ENCODE data around the gene NAB2. TPM values are rescaled to one million over a fixed set of nuclear protein-coding genes. Genes with fewer than 3 reads are reported as not detected.

The NAB2 gene
- total and polyA plus RNA-seq, 2 of the 8 experiments (the other 6 are each of a cell fraction or from before 2014, with no cell fraction given): 20.9 to 23.5 TPM

GRCh38 chr12:57044468-57044867 is 44.4 kb upstream of the NAB2 start:
- H4K91ac ChIP-seq (replicated peaks; ENCODE audit: insufficient read length, low read length): no peak overlapping the region
- no peak overlapping the region for H3K4me3 ChIP-seq (ENCODE audit: extremely low read depth in 1 of 4, insufficient read depth in 2 of 4, low read depth in 3 of 4, low read length in 4 of 4)
- H2BK15ac ChIP-seq (ENCODE audit: low read length): no peak overlapping the region
- H3K9ac ChIP-seq (replicated peaks in 1 of 4; ENCODE audit: extremely low read depth in 1 of 4, low read depth in 3 of 4, low read length in 3 of 4): no peak overlapping the region
- no peak overlapping the region for H3K23ac ChIP-seq (ENCODE audit: insufficient read length)
- H3K4me2 ChIP-seq (ENCODE audit: insufficient read depth in 1 of 2, low read depth in 2 of 2, low read length in 2 of 2): no peak overlapping the region
- DNase-seq (ENCODE audit: low read depth in 1 of 2, low spot score in 2 of 2) (no peak), FAIRE-seq (no peak)
- H2AK5ac ChIP-seq (ENCODE audit: low read depth, low read length): no peak overlapping the region
- POLR2A ChIA-PET (ENCODE audit: partially characterized antibody): interaction anchor here (1.0 to 1.3 kb wide), 3 partner anchors 8 to 32 kb away, joined by 3 to 4 read pairs (median 4); no protein-coding TSS in a partner anchor
- H4K8ac ChIP-seq (ENCODE audit: extremely low read depth, insufficient read depth, low read length): no peak overlapping the region
- H3K14ac ChIP-seq (ENCODE audit: insufficient read length): no peak overlapping the region
- H3K79me1 ChIP-seq (ENCODE audit: low read depth, low read length): no peaks in the 10 kb centered on the region
- H3K23me2 ChIP-seq (ENCODE audit: low read depth, low read length): no peaks in the 10 kb centered on the region
- no peak overlapping the region for H2BK12ac ChIP-seq (ENCODE audit: low read depth, low read length)
- H2AFZ ChIP-seq (ENCODE audit: low read length): no peak overlapping the region
- H3K79me2 ChIP-seq (ENCODE audit: control insufficient read depth in 1 of 2, insufficient read depth in 2 of 2, low read length in 2 of 2): no peaks in the 10 kb centered on the region
- no peak for TF ChIP-seq POLR2AphosphoS5 (IDR thresholded peaks at IDR 0.05; ENCODE audit: low read depth, low read length)
- no peak for TF ChIP-seq PHF8 (conservative IDR thresholded peaks at IDR 0.05; ENCODE audit: low read depth, low read length)
- no peak for TF ChIP-seq JUN (IDR thresholded peaks at IDR 0.05; ENCODE audit: low read depth, low read length)
- TF ChIP-seq ATF3 (IDR thresholded peaks at IDR 0.05; ENCODE audit: insufficient read depth, low read depth, low read length): no peak
- TF ChIP-seq SP1 (IDR thresholded peaks at IDR 0.05; ENCODE audit: low read depth, low read length): no peak
- no peaks in the 10 kb centered on the region for H3K9me3 ChIP-seq (ENCODE audit: insufficient read depth in 2 of 2, low read depth in 1 of 2, low read length in 1 of 2)
- whole genome bisulfite sequencing, 2 experiments (ENCODE audit: extremely low coverage in 1 of 2, insufficient coverage in 1 of 2, insufficient read length in 1 of 2, insufficient replicate concordance in 2 of 2, low coverage in 1 of 2, low lambda C conversion rate in 2 of 2, missing lambda C conversion rate in 1 of 2): 82% methylated on average over 6 of the region's 6 CpGs; no CpG with 5 or more reads in 1 of the 2 experiments
- H3K4ac ChIP-seq (replicated peaks; ENCODE audit: insufficient read length, low read depth, low read length): no peak overlapping the region
- no peak overlapping the region for H2BK20ac ChIP-seq (ENCODE audit: low read length)
- H2BK5ac ChIP-seq (ENCODE audit: low read depth, low read length): no peak overlapping the region
- no peaks in the 10 kb centered on the region for H3K36me3 ChIP-seq (ENCODE audit: control insufficient read depth in 2 of 4, insufficient read depth in 4 of 4, low read length in 3 of 4)
- no peaks in the 10 kb centered on the region for H4K20me1 ChIP-seq (replicated peaks in 1 of 2; ENCODE audit: control insufficient read depth in 1 of 2, insufficient read depth in 2 of 2, low read length in 2 of 2)
- no peak overlapping the region for H4K5ac ChIP-seq (ENCODE audit: insufficient read length, low read depth, low read length)
- H3K56ac ChIP-seq (replicated peaks; ENCODE audit: insufficient read length, low read depth, low read length): no peak overlapping the region
- no peaks in the 10 kb centered on the region for H3K4me1 ChIP-seq (replicated peaks in 1 of 4; ENCODE audit: control insufficient read depth in 3 of 4, insufficient read depth in 4 of 4, low read length in 3 of 4)
- no peak overlapping the region for H3K27ac ChIP-seq (ENCODE audit: low read depth, low read length)
- no peak overlapping the region for H3K18ac ChIP-seq (ENCODE audit: extremely low read depth, low read length)
- H3K27me3 ChIP-seq (replicated peaks in 1 of 4; ENCODE audit: control insufficient read depth in 3 of 4, extremely low read depth in 1 of 4, insufficient read depth in 3 of 4, low read length in 3 of 4): no peaks in the 10 kb centered on the region
- no peak overlapping the region for H2BK120ac ChIP-seq (replicated peaks; ENCODE audit: low read depth, low read length)
- CTCF ChIA-PET (ENCODE audit: partially characterized antibody): interaction anchor here (0.6 to 4.8 kb wide), 12 partner anchors 9 to 264 kb away, joined by 3 to 25 read pairs (median 6); partner anchors contain the start of gene STAT6
